ENCODE data around the gene MID1IP1. TPM values are rescaled to one million over a fixed set of nuclear protein-coding genes. Genes with fewer than 3 reads are reported as not detected.

The MID1IP1 gene
- total RNA-seq, 1 donor from 2014 or later = 52.9 TPM

DNA sequence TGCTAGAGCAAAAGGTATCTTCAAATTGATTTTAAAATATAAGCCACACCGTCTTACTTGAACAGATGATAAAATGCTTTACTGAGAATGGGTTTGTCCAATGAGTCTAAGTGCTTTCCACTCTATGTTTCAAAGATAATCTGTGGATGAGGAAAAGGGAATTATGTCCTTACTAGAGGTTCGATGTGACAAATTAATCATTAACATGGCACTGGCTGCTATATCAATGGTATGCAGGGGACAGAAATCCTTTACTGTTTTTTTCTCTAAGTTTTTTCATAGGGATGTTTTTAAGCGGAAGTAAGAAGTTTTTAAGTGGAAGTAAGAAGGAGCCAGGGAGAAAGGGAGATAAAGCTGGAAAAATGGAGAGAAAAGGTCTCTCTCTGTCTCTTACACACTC is 38.0 kb downstream of the MID1IP1 start:
- no peak for DNase-seq (ENCODE audit: low read depth, low spot score)
- Mint-ChIP-seq H3K9me3 (peaks cover 6% of the 10 kb centered on the region), H3K27me3 (ENCODE audit: low read depth) (no peaks in the 10 kb centered on the region), H3K4me3 (no peak overlapping the region), H3K27ac (ENCODE audit: unreplicated experiment) (no peak overlapping the region), H3K36me3 (ENCODE audit: low read depth) (peaks cover 3% of the 10 kb centered on the region), H3K4me1 (peaks cover 6% of the 10 kb centered on the region)
- TF ChIP-seq, protein P1, sequence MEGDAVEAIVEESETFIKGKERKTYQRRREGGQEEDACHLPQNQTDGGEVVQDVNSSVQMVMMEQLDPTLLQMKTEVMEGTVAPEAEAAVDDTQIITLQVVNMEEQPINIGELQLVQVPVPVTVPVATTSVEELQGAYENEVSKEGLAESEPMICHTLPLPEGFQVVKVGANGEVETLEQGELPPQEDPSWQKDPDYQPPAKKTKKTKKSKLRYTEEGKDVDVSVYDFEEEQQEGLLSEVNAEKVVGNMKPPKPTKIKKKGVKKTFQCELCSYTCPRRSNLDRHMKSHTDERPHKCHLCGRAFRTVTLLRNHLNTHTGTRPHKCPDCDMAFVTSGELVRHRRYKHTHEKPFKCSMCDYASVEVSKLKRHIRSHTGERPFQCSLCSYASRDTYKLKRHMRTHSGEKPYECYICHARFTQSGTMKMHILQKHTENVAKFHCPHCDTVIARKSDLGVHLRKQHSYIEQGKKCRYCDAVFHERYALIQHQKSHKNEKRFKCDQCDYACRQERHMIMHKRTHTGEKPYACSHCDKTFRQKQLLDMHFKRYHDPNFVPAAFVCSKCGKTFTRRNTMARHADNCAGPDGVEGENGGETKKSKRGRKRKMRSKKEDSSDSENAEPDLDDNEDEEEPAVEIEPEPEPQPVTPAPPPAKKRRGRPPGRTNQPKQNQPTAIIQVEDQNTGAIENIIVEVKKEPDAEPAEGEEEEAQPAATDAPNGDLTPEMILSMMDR (conservative IDR thresholded peaks at IDR 0.05) = no peak

DNA sequence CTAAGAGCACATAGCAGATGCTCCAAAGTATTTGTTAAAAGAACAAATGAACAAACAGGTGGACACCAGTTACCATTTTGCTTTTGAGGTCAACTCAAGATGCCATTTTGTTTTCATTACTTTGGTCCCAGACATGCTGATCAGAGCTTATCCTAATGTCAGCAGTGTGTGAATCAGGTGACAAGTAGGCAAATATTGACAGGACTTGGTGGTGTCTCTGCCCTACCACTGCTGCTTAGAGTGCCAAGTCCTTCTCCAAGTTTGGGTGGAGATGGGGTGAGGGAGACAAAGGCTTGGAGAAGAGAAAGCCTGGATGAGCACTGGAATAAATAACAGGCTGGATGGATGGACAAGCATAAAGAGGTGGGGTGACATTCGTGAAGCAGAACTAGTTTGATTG is 38.7 kb downstream of the MID1IP1 start:
- no peak for DNase-seq (ENCODE audit: low read depth, low spot score)
- Mint-ChIP-seq H3K4me1 (peaks cover 6% of the 10 kb centered on the region), H3K9me3 (peaks cover 6% of the 10 kb centered on the region), H3K36me3 (ENCODE audit: low read depth) (peaks cover 3% of the 10 kb centered on the region), H3K27me3 (ENCODE audit: low read depth) (no peaks in the 10 kb centered on the region), H3K27ac (ENCODE audit: unreplicated experiment) (no peak overlapping the region), H3K4me3 (no peak overlapping the region)
- TF ChIP-seq, protein P1 (conservative IDR thresholded peaks at IDR 0.05) = no peak

DNA sequence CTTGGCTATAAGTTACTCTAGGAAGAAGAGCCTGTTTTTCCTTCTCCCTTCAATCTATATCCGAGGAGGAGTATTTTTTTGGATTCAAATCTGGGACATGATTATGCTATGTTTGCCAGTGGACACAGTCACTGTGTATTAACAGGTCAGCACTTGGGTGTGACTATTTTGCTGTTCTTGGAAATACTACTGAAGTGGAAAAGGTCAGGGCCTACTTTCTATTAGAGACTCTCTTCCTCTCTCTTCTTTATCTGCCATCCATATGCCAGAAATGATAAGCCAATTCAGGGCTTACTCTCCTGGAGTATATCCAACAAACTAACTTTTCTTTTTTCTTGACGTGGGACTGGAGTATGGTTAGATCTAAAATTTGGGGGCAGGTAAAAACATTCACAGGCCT is 40.5 kb downstream of the MID1IP1 start:
- Mint-ChIP-seq H3K4me1 (peaks cover 13% of the 10 kb centered on the region), H3K9me3 (peaks cover 6% of the 10 kb centered on the region), H3K36me3 (ENCODE audit: low read depth) (peaks cover 3% of the 10 kb centered on the region), H3K4me3 (no peak overlapping the region), H3K27me3 (ENCODE audit: low read depth) (no peaks in the 10 kb centered on the region), H3K27ac (ENCODE audit: unreplicated experiment) (no peak overlapping the region)
- TF ChIP-seq, protein P1 (conservative IDR thresholded peaks at IDR 0.05) = no peak
- no peak for DNase-seq (ENCODE audit: low read depth, low spot score)

DNA sequence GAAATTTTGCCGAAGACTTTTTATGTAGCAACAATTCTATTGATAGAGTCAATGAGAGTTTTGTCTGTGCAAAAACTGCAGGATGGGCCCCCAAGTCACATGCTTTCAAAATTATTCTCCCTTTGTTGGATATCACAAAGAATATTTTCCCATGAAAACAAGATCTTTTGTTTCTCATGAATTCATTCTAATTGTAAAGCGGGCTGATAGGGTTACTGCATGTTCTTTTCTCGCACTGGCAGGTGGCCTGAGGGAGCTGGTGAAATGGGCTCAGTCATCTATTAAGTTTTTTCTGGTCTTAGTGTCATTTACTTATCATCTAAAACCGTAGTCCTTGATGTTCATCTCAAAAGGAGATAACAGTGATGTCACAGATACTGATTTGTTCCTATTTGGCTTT is 44.2 kb downstream of the MID1IP1 start:
- Mint-ChIP-seq H3K36me3 (ENCODE audit: low read depth) (no peaks in the 10 kb centered on the region), H3K4me3 (no peak overlapping the region), H3K9me3 (peaks cover 5% of the 10 kb centered on the region), H3K4me1 (peaks cover 13% of the 10 kb centered on the region), H3K27ac (ENCODE audit: unreplicated experiment) (no peak overlapping the region), H3K27me3 (ENCODE audit: low read depth) (no peaks in the 10 kb centered on the region)
- no peak for DNase-seq (ENCODE audit: low read depth, low spot score)
- TF ChIP-seq, protein P1 (conservative IDR thresholded peaks at IDR 0.05) = no peak

DNA sequence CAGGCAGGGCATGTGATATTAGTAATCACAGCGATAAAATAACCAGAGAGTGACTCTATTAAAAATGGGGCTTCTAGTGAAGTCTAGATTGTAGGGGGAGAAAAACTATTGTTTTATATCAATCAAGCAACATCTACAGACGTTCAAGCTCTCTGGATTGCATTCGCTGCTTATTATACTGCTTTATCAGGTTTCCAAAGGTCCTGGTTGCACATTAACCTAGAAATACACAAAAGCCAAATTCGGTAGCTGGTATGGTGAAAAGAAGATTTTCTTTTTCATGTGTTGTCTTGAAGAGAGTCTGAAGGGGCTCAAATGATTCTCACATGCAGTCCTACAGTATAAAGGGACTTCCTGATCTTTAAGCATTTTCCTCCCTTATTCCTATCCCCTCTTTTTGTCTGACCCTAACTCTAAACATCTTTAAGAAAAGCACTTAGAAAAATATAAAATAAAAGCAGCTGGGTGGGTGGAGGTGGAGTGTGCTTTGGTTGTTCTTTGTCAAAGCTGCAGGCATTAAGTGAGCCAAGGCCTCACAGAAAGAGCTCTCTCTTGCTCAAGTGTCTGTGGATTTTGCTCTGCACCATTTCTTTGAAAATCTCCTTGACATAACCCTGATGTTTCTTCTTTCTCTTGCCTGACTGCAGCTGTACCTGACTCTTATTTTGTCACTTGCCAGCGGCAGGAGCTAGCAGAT is 46.1 kb downstream of the MID1IP1 start:
- Mint-ChIP-seq H3K36me3 (ENCODE audit: low read depth) (no peaks in the 10 kb centered on the region), H3K4me1 (peaks cover 8% of the 10 kb centered on the region), H3K9me3 (peaks cover 5% of the 10 kb centered on the region), H3K27me3 (ENCODE audit: low read depth) (no peaks in the 10 kb centered on the region), H3K27ac (ENCODE audit: unreplicated experiment) (no peak overlapping the region), H3K4me3 (no peak overlapping the region)
- TF ChIP-seq, protein P1 (conservative IDR thresholded peaks at IDR 0.05) = no peak
- no peak for DNase-seq (ENCODE audit: low read depth, low spot score)

Measured in neural crest cell (in vitro differentiated cells).